Stimulated activated CD4-positive, alpha-beta T cell treated with anti-CD3 and anti-CD28 coated beads, TNF-alpha, amount 100 ng/mL, for 1 hour (primary cell): ENCODE measurements around the gene SV2C.
"Not testable (repeated sequence)": the region's sequence is repeated elsewhere in the genome, so short reads cannot be mapped to it uniquely, and the experiment has no call there.

Source experiments
- DNase-seq, 3 donors: peaks; one replicate each; pipeline ENCODE4 v3.0.0-alpha.2; 2020; ENCODE audit warnings: low read depth in 3 of 3, low spot score in 1 of 3

Gene SV2C

GRCh38 chr5:76082772-76083554, at the start of gene SV2C:
Gene SV2C (plus strand): TSS chr5:76083383. CDS start chr5:76131751, 48,368 bp downstream.
- DNase-seq: no peak

- not testable (repeated sequence) for DNase-seq
These were observed 45.4 kb upstream of the SV2C start for GRCh38 chr5:76037736-76038151.

GRCh38 chr5:76038212-76038611, 45.0 kb upstream of the SV2C start:
- no peak for DNase-seq

GRCh38 chr5:76040806-76041205, 42.4 kb upstream of the SV2C start:
- DNase-seq: no peak

GRCh38 chr5:76041863-76042262, 41.3 kb upstream of the SV2C start:
- DNase-seq: no peak

- DNase-seq: no peak
These were observed 36.4 kb upstream of the SV2C start for GRCh38 chr5:76046741-76047140.

GRCh38 chr5:76050134-76050533, 33.0 kb upstream of the SV2C start:
- DNase-seq: no peak

- no peak for DNase-seq
These were observed 20.6 kb upstream of the SV2C start for GRCh38 chr5:76062502-76063041.

GRCh38 chr5:76065258-76065657, 17.9 kb upstream of the SV2C start:
- DNase-seq: no peak

GRCh38 chr5:76069061-76069735, 14.0 kb upstream of the SV2C start:
- DNase-seq: no peak

- DNase-seq: no peak
These were observed 8.6 kb upstream of the SV2C start for GRCh38 chr5:76074487-76075065.

GRCh38 chr5:76081811-76082771, 1.1 kb upstream of the SV2C start:
- DNase-seq: no peak

GRCh38 chr5:76083555-76084495, 642 bp downstream of the SV2C start:
- DNase-seq: no peak

- no peak for DNase-seq
These were observed 1.5 kb downstream of the SV2C start for GRCh38 chr5:76084496-76085242.

- no peak for DNase-seq
These were observed 2.0 kb downstream of the SV2C start for GRCh38 chr5:76085243-76085579.

GRCh38 chr5:76086095-76086494, 2.9 kb downstream of the SV2C start:
- DNase-seq: no peak

GRCh38 chr5:76089156-76089555, 6.0 kb downstream of the SV2C start:
- DNase-seq: not testable (repeated sequence)

GRCh38 chr5:76091351-76091750, 8.2 kb downstream of the SV2C start:
- DNase-seq: no peak

GRCh38 chr5:76099286-76099702, 16.1 kb downstream of the SV2C start:
- DNase-seq: no peak
